HepG2 (cell line): ENCODE measurements around the gene DNAJC5. TPM values are rescaled to one million over a fixed set of nuclear protein-coding genes. Genes with fewer than 3 reads are reported as not detected.

Source experiments
- CBX2 ChIP-seq, 2 experiments: fragments of 200-600 bp in 1 of 2; sonication (generic); formaldehyde crosslinking in 1 of 2; IDR thresholded peaks; 2 replicates each; pipeline versions ENCODE4 v1.7.0 to v1.8.1; 2018 to 2022; ENCODE audit warnings: low read depth in 2 of 2, low read length in 1 of 2, mild to moderate bottlenecking in 1 of 2, missing genetic modification reagents in 1 of 2
- CEBPG ChIP-seq: IDR thresholded peaks from 2 replicates; pipeline ENCODE4 v1.6.1; 2016
- EHMT2 ChIP-seq: fragments of 200-600 bp; sonication (generic); IDR thresholded peaks from 2 replicates; pipeline ENCODE4 v1.7.0; 2017; ENCODE audit warnings: antibody characterized with exemption, low read depth, low read length, borderline replicate concordance
- FOXM1 ChIP-seq: sonication (generic); formaldehyde crosslinking; IDR thresholded peaks from 2 replicates; pipeline ENCODE4 v1.5.0; 2020; ENCODE audit warnings: missing genetic modification reagents
- JDP2 ChIP-seq: sonication (generic); formaldehyde crosslinking; IDR thresholded peaks from 2 replicates; pipeline ENCODE4 v1.8.1; 2022; ENCODE audit warnings: missing genetic modification reagents, borderline replicate concordance
- MIER3 ChIP-seq: IDR thresholded peaks from 2 replicates; pipeline ENCODE4 v1.6.1; 2016; ENCODE audit warnings: missing compliant biosample characterization, borderline replicate concordance
- MTF2 ChIP-seq: sonication (generic); formaldehyde crosslinking; IDR thresholded peaks from 2 replicates; pipeline ENCODE4 v1.5.0; 2020; ENCODE audit warnings: missing genetic modification reagents, borderline replicate concordance
- NFE2 ChIP-seq: sonication (generic); formaldehyde crosslinking; IDR thresholded peaks from 2 replicates; pipeline ENCODE4 v1.4.0; 2020; ENCODE audit warnings: missing genetic modification reagents
- SMAD9 ChIP-seq: sonication (generic); formaldehyde crosslinking; IDR thresholded peaks from 2 replicates; pipeline ENCODE4 v1.5.1; 2020; ENCODE audit warnings: mild to moderate bottlenecking, missing genetic modification reagents
- SP140L ChIP-seq: sonication (generic); formaldehyde crosslinking; IDR thresholded peaks from 2 replicates; pipeline ENCODE4 v1.4.0; 2020; ENCODE audit warnings: missing genetic modification reagents, borderline replicate concordance
- SP4 ChIP-seq: sonication (generic); formaldehyde crosslinking; IDR thresholded peaks from 2 replicates; pipeline ENCODE4 v1.8.1; 2023; ENCODE audit warnings: mild to moderate bottlenecking, missing genetic modification reagents
- TAF15 ChIP-seq: fragments of 200-400 bp; formaldehyde crosslinking; IDR thresholded peaks from one replicate; pipeline ENCODE4 v1.6.1; 2018; ENCODE audit warnings: mild to moderate bottlenecking, low read depth, low read length; ENCODE audit not compliant: poor library complexity, severe bottlenecking
- ZFP82 ChIP-seq: sonication (generic); formaldehyde crosslinking; IDR thresholded peaks from 2 replicates; pipeline ENCODE4 v1.5.1; 2020; ENCODE audit warnings: mild to moderate bottlenecking, missing genetic modification reagents, borderline replicate concordance
- ZNF326 ChIP-seq: sonication (generic); formaldehyde crosslinking; IDR thresholded peaks from 2 replicates; pipeline ENCODE4 v1.4.0; 2020; ENCODE audit warnings: missing genetic modification reagents, borderline replicate concordance
- ZNF333 ChIP-seq: sonication (generic); formaldehyde crosslinking; IDR thresholded peaks from 2 replicates; pipeline ENCODE4 v1.4.0; 2020; ENCODE audit warnings: mild to moderate bottlenecking, missing genetic modification reagents, borderline replicate concordance
- ZNF354B ChIP-seq: sonication (generic); formaldehyde crosslinking; IDR thresholded peaks from 2 replicates; pipeline ENCODE4 v1.8.0; 2022; ENCODE audit warnings: mild to moderate bottlenecking, missing genetic modification reagents
- ZNF468 ChIP-seq: sonication (generic); formaldehyde crosslinking; IDR thresholded peaks from 2 replicates; pipeline ENCODE4 v1.8.0; 2022; ENCODE audit warnings: mild to moderate bottlenecking, moderate library complexity, missing genetic modification reagents
- ZNF75D ChIP-seq: sonication (generic); formaldehyde crosslinking; IDR thresholded peaks from 2 replicates; pipeline ENCODE4 v1.8.1; 2023; ENCODE audit warnings: missing genetic modification reagents, mild to moderate bottlenecking, borderline replicate concordance
- ZNF761 ChIP-seq: sonication (generic); formaldehyde crosslinking; conservative IDR thresholded peaks from 2 replicates; pipeline ENCODE4 v1.4.0; 2020; ENCODE audit warnings: mild to moderate bottlenecking, missing genetic modification reagents
- ZNF776 ChIP-seq: sonication (generic); formaldehyde crosslinking; IDR thresholded peaks from 2 replicates; pipeline ENCODE4 v1.4.0; 2020; ENCODE audit warnings: mild to moderate bottlenecking, missing genetic modification reagents
- polyA plus RNA-seq, 8 experiments: library from polyadenylated mRNA; depleted of rRNA in 3 of 8; stranded (reverse) in 7 of 8; unstranded in 1 of 8; fragments of >200 nt; fragmentation: Illumina TruSeq in 4 of 8; extraction: Trizol in 4 of 8; gene quantifications; 2 replicates each; pipeline versions ENCODE4 v1.2.1 to v1.2.3, GENCODE V29; 2011 to 2016; ENCODE audit warnings: low read depth in 4 of 8, missing spikeins in 1 of 8, mixed read lengths in 1 of 8; ENCODE audit not compliant: insufficient read depth in 1 of 8
- total RNA-seq, 5 experiments: library from RNA; depleted of rRNA; stranded (reverse); fragments of >200 nt; fragmentation: Illumina TruSeq; extraction: Trizol; gene quantifications; 2 replicates each; pipeline ENCODE4 v1.2.3, GENCODE V29; 2016; ENCODE audit warnings: low read depth in 1 of 5
- TF ChIP-seq, protein P1 (sequence below): sonication (generic); formaldehyde crosslinking; IDR thresholded peaks from 2 replicates; pipeline ENCODE4; 2020; ENCODE audit warnings: missing genetic modification reagents, mild to moderate bottlenecking, borderline replicate concordance
- TF ChIP-seq, protein P2 (sequence below): conservative IDR thresholded peaks from 2 replicates; pipeline ENCODE4 v1.6.1; 2018; ENCODE audit warnings: missing genetic modification reagents
- TF ChIP-seq, protein P3 (sequence below): sonication (generic); formaldehyde crosslinking; IDR thresholded peaks from 2 replicates; pipeline ENCODE4 v1.5.1; 2020; ENCODE audit warnings: mild to moderate bottlenecking, missing genetic modification reagents

The DNAJC5 gene
- total and polyA plus RNA-seq, 2 of the 13 experiments (the other 11 are each of a cell fraction or from before 2014, with no cell fraction given), result 42.8 to 64.5 TPM

DNA sequence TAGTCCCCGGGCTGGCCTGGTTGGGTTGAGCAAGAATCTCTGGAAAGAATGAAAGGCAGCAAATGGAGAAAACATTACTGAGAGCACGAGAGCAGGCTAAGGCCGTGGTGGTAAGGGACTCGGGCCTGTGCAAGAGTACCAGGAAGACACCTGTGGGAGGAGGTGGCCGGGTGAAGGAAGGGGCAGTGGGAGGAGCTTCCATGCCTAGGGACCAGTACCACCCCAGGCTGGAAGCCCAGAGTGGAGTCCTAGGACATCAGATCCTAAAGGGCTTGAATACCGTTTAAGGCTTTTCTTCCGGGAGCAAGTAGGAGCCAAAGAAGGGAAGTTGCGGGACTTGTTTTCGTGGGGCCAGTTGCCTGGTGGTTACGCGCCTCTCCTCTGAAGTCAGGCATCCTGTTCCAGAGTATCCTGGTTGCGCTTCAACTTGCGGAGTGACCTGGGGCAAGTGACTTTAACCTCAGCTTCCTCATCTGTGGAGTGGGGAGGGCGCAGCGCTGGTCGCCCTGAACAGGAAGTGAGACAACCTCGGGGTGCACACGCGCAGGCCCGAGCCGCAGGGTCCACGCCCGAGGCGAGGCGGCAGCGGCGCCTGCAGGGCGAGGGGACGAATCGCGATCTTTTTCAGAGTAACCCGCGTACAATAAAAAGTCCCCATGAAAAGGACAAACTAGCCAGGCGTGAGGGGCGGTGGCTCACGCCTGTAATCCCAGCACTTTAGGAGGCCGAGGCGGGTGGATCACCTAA, 31.0 kb upstream of the DNAJC5 start (continued):
- peak; percentile 96 for TF ChIP-seq MTF2 (CRISPR knock-in tag)
- TF ChIP-seq MIER3, result peak; percentile 91
- TF ChIP-seq EHMT2, result no peak
- TF ChIP-seq SP140L (CRISPR knock-in tag), result no peak
- TF ChIP-seq JDP2 (CRISPR knock-in tag), result no peak
- TF ChIP-seq ZNF776 (CRISPR knock-in tag), result no peak; the same call in 1 of the 2 replicates
- no peak for TF ChIP-seq ZNF333
- TF ChIP-seq ZFP82, result no peak
- TF ChIP-seq ZNF326 (CRISPR knock-in tag), result no peak
- TF ChIP-seq, protein P1, sequence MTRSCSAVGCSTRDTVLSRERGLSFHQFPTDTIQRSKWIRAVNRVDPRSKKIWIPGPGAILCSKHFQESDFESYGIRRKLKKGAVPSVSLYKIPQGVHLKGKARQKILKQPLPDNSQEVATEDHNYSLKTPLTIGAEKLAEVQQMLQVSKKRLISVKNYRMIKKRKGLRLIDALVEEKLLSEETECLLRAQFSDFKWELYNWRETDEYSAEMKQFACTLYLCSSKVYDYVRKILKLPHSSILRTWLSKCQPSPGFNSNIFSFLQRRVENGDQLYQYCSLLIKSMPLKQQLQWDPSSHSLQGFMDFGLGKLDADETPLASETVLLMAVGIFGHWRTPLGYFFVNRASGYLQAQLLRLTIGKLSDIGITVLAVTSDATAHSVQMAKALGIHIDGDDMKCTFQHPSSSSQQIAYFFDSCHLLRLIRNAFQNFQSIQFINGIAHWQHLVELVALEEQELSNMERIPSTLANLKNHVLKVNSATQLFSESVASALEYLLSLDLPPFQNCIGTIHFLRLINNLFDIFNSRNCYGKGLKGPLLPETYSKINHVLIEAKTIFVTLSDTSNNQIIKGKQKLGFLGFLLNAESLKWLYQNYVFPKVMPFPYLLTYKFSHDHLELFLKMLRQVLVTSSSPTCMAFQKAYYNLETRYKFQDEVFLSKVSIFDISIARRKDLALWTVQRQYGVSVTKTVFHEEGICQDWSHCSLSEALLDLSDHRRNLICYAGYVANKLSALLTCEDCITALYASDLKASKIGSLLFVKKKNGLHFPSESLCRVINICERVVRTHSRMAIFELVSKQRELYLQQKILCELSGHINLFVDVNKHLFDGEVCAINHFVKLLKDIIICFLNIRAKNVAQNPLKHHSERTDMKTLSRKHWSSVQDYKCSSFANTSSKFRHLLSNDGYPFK (CRISPR knock-in tag), result no peak
- peak; percentile 80; the same call in 1 of the 2 replicates for TF ChIP-seq ZNF761 (CRISPR knock-in tag)
- no peak; the same call in 1 of the 2 replicates for TF ChIP-seq ZNF354B
- no peak for TF ChIP-seq CBX2 (IDR thresholded peaks at IDR 0.05; ENCODE audit: low read depth, low read length)
- TF ChIP-seq CBX2 (CRISPR knock-in tag; IDR thresholded peaks at IDR 0.05; ENCODE audit: low read depth), result 0 out of 2 replicates have a peak, but pooled peaks have one; percentile 82
- TF ChIP-seq SP4, result peak; percentile 75; the same call in 1 of the 2 replicates
- TF ChIP-seq SMAD9 (CRISPR knock-in tag), result no peak
- TF ChIP-seq NFE2, result no peak
- TF ChIP-seq FOXM1 (CRISPR knock-in tag), result no peak
- TF ChIP-seq, protein P2, sequence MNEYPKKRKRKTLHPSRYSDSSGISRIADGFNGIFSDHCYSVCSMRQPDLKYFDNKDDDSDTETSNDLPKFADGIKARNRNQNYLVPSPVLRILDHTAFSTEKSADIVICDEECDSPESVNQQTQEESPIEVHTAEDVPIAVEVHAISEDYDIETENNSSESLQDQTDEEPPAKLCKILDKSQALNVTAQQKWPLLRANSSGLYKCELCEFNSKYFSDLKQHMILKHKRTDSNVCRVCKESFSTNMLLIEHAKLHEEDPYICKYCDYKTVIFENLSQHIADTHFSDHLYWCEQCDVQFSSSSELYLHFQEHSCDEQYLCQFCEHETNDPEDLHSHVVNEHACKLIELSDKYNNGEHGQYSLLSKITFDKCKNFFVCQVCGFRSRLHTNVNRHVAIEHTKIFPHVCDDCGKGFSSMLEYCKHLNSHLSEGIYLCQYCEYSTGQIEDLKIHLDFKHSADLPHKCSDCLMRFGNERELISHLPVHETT (CRISPR knock-in tag), result no peak; the same call in none of the 2 replicates
- TF ChIP-seq, protein P3, sequence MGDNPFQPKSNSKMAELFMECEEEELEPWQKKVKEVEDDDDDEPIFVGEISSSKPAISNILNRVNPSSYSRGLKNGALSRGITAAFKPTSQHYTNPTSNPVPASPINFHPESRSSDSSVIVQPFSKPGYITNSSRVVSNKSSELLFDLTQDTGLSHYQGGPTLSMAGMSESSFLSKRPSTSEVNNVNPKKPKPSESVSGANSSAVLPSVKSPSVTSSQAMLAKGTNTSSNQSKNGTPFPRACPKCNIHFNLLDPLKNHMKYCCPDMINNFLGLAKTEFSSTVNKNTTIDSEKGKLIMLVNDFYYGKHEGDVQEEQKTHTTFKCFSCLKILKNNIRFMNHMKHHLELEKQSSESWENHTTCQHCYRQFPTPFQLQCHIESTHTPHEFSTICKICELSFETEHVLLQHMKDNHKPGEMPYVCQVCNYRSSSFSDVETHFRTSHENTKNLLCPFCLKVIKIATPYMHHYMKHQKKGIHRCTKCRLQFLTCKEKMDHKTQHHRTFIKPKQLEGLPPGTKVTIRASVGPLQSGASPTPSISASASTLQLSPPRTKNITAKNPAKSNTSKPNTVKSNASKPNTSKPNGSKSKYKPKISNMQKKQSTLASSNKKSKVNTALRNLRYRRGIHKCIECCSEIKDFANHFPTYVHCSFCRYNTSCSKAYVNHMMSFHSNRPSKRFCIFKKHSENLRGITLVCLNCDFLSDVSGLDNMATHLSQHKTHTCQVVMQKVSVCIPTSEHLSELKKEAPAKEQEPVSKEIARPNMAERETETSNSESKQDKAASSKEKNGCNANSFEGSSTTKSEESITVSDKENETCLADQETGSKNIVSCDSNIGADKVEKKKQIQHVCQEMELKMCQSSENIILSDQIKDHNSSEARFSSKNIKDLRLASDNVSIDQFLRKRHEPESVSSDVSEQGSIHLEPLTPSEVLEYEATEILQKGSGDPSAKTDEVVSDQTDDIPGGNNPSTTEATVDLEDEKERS, result peak; percentile 87; the same call in 1 of the 2 replicates
- no peak for TF ChIP-seq ZNF468 (CRISPR knock-in tag)
- peak; percentile 86 for TF ChIP-seq TAF15
- peak; percentile 21; the same call in 1 of the 2 replicates for TF ChIP-seq ZNF75D (CRISPR knock-in tag)
- peak; percentile 68 for TF ChIP-seq CEBPG (CRISPR knock-in tag)
